Measurements from ENCODE around the gene TAF1B. TPM values are rescaled to one million over a fixed set of nuclear protein-coding genes. Genes with fewer than 3 reads are reported as not detected.

TAF1B gene
- total RNA-seq, 1 experiment from 2014 or later: 35.9 TPM

DNA sequence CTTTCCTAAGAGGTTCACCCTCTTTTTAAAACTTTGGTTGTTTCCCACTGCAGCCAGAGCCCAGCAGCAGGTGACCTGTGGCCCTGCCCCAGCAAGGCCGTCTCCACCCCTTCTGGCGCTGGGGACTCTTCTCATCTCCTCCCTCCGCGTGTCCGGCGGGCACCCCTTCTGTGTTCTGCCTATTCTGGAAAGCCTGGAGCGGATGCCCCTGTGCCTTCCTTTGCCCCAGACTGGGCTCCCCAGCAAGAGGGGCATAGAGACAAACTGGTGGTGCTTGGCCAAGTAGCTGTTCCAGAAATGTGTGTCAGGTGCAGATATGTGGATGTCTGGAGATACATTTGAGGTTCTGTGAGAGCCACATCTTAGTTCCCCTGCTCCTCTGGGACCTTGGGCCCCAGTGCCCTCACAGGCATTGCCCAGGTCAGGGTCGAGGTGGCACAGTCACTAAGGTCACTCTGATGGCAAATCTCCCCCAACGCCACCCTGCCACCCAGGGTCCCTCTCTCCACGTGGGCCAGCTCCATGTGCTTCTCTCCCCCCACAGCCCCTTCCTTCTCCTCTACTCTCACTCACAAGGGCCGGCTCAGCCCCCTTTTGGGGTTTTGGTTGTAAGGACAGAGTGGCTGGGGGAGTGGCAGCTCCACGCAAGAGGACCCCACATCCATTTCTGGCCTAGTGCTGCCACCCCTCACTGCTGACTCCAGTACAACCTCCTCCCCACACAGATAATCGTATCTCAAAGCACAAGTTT, 35.5 kb upstream of the TAF1B start:
- DNase-seq (ENCODE audit: low read depth): no peak

DNA sequence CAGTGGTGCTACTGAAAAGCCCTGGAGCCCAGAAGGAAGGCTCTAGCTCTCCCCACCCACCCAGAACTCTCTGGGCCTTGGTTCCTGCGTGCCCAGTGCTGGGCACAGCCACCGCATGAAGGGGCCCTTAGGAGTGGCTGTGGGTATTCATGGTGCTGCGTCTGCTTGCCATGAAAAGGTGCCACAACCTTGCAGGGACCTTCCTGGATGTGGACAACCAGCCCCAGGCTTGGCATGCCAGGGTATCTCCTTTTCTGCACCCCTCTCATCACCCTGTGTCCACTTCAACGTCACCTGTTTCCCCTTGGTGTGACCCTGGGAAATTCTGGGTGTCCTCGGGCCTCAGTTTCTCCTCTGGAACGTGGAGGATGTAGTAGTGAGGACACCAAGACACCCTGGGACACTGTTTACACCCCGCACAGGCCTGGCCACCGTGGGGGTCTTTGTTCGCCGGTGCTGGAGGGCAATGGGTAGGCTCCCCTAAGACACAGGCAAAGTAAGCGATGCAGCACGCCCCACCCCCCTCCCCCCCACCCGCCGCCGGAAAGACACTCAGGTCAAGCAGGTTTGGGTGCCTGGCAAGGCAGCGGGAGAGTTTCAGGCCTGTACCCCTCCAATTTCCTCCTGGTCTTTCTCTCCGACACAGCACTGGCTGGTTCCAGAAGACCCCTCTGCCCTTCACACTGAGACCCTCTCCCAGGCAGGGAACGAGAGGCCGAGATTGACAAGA, 34.8 kb upstream of the TAF1B start:
- DNase-seq (ENCODE audit: low read depth): no peak

DNA sequence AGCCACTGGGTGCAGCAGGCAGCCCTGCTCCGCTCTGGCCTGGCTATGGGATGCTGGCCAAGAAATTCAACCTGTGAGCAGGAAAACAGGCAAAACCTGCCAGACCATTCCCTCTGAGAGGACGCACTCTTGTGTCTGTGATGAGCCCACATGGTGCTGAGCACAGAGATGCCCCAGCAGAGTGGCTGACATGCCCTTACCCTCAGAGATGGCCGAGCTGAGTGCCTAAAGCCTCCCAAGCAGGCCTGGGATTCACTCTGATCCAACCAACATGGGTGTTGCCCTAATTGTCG, 34.3 kb upstream of the TAF1B start:
- no peak for DNase-seq (ENCODE audit: low read depth)

DNA sequence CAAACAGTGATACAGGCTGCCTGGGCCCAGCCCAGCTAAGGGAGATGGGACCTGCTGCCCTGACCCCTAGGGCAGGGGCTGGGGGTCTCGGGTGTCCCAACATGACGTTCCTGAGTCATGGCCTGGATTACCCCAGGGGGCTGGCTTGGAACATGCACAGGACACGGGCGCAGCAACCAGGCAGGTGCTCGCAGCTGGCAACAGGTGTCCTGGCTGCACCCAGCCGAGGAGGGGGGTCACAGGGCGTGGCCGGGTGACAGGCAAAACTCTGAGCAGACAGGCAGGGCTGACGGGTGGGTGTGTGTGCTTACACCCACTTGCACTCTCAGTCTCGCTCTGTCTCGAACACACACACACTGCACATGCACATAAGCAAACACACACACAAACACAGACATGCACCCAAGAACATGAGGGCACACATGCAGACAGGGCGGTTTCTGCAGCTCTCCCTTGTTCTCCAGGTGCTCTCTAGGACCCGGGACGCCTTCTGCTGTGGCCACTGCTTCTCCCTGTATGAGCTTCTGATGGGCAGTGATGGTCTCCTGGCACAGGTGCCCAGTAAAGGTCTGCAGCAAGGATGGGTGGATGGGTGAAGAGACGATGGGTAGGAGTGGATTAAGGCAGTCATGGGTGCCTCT, 33.7 kb upstream of the TAF1B start:
- DNase-seq (ENCODE audit: low read depth): no peak

DNA sequence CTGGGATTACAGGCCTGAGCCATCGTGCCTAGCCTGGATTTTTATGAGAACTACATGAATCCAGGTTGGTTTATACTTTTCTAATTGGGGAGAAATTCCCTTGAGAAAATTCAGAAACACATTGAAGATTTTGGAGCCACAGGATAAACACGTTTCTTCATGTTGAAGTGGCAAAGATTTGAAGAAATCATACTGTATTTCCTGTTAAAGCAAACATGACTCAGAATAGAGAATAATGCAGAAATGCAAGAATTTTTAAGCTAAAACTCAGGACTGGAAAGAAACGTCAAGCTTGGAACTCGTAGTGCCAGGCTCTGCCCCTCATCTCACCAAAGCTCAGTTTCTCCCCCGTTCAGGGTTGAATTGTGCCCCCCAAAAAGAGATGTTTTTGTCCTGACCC, 32.1 kb upstream of the TAF1B start:
- no peak for DNase-seq (ENCODE audit: low read depth)

DNA sequence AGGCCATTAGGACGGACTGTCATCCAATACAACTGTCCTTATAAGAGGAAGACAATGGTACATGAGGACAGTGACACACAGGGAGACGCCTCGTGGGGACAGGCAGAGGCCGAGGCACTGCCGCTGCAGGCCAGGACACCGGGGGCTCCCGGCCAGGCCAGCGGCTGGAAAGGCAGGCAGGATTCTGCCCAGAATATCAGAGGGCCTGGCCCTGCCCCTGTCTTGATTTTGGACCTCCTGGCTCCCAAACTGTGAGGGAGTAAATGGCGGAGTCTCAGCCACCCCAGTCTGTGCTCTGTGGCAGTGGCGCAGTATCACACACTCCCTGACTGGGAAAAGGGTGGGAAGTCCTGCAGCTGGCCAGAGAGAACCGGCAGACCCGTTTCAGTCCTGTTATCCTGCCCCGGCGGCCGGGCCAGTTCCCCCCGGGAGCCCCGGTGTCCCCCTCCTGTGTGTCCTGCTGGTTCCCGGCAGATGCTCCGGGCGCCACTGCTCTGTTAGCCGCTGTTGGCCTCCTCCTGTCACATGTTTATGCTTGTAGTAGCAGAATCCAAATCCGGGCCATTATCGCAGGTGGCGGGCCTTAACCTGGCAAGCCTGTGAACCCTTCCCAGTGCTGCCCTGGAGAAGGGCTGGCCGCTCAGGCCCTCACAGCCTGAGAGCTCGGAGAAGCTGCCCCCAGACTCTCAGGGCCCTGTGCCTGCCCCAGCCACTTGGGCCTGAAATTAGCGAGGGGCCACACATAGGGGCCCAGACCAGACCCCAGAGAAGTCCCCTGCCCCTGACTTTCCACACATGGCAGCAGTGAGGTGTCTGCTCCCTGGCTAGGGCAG, 31.4 kb upstream of the TAF1B start:
- DNase-seq (ENCODE audit: low read depth): no peak

DNA sequence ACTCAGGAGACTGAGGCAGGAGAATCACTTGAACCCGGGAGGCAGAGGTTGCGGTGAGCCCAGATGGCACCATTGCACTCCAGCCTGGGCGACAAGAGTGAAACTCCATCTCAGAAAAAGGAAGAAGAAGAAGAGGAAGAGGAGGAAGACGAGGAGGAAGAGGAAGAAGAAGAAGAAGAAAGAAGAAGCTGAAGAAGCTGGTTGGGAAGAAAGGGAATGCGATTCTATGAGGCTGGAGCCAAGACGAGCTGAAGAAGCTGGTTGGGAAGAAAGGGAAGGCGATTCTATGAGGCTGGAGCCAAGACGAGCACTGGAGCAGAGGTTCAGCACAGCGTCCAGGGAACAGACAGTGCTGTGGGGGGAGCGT, 30.3 kb upstream of the TAF1B start:
- no peak for DNase-seq (ENCODE audit: low read depth)

DNA sequence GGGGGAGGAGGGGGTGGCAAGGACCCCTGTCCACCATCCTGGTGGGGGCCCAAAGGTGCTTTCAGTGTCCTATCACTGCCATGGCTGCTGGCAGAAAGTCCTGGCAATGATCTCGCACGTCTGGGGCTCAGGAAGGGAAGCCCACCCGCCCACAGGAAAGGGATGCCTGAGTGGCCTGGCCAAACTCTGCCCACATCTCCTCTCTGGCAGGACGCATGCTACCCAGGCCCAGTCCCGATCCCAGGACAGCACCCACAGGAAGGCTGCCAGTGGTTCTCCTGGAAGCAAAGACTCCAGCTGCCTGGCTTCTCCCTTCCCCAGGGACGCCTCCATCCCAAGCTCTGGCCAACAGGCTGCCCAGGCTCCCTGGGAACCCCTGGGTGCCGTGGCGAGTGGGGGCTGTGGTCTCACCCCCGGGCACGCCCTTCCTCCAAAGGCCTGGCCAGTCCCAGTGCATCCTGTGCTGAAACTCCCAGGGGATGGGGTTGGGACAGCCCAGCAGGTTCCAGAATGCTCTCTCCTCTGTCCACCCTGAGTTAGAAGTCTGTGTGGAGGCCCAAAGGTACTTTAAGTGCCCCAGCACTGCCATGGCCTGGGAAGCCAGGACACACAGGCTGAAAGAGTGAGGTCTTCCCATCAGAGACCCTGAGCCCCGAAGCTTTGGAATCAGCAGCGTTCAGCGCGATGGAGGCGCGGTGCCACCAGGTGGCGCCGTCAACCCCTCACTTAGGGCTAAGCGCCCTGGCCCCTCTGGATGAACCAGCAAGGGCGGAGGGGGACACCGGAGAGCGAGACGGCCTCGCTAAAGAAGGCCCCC, 29.8 kb upstream of the TAF1B start:
- peak; percentile 54 for DNase-seq (ENCODE audit: low read depth)

DNA sequence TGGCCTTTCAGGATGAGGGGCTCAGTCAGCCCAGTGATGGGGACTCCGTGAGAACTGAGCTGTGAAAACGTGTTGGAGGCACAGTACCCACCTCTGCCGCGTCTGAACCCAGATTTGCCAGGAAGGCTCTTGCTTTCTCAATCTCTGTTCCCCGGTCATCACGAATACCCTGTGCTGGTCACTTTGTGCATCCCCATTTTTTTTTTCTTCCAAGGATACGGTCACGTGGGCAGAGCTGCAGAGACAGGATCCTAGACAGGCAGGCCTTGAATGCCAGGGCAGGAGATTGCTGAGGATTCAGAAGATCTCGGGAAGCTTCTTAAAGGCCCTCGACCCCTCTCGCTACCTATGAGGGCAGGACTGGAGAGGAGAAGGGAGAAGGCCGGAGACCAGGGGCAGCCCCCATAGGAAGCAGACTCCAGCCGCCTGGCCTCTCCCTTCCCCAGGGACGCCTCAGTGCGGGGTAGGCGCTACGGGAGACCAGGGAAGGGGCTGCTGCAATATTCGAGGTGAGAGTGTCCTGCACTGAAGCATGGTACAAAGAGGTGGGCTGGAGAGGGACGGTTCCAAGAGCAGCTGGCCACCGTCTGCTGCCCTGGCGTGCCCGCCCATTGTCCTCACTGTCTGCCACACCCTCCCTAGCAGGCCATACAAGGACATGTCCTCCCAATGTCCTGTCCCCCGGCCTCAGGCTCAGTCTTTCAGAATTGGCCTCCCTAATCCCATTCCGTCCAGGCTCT, 29.0 kb upstream of the TAF1B start:
- DNase-seq (ENCODE audit: low read depth): no peak

DNA sequence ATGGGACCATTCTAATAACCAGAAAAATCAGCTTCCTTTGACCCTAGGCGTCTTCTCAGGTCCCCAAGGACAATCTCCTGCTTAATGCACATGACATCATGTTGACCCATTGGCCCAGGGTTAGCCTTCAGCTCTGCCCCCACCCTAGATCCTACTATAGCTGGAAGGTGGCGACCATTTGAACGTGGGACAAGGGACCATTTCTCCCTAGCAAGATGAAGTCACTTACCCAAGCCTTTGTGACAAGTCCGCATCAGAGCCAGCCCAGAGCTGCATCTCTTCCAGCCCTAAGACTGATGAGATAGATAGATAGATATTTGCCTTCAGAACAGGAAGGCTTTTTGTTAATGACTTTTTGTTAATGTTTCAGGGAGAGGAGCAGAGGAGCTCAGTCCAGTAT, 28.2 kb upstream of the TAF1B start:
- DNase-seq (ENCODE audit: low read depth): no peak

DNA sequence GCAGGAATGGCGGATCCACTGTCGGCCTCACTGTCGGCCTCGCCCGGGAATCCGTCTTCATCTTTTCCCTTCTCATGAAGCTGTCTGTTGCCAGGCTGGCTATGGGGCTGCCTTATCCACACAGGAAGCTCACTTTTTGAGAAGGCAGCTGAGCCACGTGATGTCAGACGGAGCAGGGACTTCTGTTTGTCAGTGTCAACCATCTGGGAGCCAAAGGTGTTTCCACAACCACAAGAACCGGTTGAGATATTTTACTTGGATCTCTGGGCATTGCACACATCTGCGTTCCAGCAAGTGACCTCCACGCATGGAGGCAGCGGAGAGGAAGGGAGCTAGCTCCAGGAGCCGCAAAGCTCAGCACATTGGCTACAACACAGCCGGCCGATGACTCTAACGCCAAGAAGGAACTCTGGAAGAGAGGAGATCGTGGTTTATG, 27.4 kb upstream of the TAF1B start:
- DNase-seq (ENCODE audit: low read depth): no peak

DNA sequence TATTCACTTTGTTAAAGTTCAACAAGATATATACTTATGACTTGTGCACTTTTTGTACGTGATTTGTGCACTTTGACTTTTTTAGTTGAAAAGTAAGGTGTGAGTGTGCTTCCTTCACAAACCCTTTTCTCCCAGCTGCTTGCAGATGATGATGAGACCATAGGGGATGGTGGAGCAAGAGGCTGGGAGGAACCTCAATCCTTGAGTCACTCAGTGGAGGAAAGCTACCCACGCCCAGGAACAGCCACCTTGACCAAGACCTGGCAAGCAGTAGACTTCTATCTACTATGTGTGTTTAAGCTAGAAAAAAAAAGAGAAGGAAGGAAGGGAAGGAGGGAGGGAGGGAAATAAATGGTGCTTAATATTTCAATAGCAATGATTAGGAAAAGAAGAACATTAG, 25.2 kb upstream of the TAF1B start:
- no peak for DNase-seq (ENCODE audit: low read depth)

DNA sequence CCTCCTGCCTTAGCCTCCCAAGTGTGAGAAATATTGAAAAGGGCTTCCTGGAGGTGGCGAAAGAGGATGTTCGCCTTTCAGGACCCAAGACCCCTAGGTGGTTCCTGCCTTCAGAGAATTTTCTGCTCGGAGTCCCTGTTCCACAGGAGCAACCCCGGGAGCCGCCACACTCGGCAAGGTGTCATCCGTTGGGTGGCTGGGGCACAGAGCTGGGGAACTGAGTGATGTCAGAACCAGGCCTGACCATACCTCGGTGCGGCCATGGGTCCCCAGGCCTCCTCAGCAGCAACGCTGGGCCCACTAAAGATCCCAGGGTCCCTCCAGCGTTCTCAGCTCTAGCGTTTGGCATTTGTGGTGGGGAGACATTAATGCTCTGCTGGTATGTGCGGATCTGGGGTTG, 23.7 kb upstream of the TAF1B start:
- DNase-seq (ENCODE audit: low read depth): no peak

DNA sequence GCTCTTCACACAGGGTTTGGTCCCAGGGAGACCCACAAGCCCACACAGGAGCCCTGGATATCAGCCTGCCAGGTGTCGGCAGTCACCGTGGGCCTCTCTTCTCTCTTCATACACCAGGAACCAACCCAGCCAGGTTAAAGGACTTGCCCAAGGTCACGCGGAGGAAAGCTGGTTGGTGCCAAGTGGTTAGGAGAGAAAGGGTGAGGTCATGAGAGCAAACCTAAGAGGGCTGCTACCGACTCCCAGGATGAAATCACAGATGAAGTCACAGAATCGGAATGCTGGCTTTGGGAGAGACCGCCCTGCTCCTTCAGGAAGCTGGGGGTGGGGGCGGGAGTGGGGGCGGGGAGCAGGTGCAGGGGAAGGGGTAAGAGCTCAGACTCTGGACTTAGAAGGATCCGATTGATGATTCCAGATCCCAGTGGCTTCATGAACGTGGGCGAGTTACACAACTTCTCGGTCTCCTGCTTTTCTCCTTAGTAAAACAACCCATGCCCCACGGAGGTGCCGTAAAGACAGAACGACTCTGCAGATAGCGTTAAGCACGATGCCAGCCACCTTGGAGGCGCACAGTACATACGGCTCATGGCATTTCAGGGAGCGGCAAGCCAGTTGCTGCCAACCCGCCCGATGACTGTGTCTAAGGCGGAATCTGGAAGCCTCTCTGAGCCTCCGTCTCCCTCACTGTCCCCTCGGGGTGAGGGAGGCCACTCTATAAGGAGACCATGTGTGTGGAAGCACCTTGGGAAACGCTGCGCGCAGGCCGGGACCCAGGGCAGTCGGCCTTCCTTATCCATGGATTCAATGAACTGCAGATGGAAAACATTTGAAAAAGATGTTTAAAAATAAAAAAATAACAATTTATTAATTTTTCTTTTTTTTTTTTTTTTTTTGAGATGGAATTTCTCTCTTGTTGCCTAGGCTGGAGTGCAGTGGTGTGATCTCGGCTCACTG, 23.0 kb upstream of the TAF1B start:
- peak; percentile 75 for DNase-seq (ENCODE audit: low read depth)

DNA sequence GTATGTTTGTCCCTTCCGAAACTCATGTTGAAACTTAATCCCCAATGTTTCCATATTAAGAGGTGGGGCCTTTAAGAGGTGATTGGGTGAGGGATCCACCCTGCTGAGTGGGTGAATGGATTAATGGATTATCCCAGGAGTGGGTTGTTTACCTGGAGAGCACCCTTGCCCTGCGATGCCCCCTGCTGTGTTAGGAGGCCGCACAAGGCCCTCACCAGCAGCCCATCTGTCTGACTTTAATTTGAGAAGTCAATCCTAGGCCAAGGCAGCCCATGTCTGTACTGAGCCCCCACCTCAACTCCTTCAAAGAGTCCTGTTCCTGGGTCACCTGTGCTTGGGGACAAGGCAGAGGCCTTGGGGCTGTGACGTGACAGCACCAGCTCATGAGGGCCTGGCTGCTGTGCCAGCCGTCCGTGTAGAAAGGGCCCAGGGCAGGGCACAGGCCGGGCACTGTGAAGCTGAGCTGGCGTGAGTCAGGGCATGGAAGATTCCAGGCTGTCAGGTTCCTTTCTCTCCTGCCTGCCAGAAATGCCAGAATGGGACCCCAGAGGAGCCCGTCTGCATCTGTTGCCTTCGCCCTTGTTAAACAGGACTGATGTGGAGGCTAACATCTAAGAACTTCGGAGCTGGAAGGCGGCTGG, 21.3 kb upstream of the TAF1B start:
- DNase-seq (ENCODE audit: low read depth): no peak

DNA sequence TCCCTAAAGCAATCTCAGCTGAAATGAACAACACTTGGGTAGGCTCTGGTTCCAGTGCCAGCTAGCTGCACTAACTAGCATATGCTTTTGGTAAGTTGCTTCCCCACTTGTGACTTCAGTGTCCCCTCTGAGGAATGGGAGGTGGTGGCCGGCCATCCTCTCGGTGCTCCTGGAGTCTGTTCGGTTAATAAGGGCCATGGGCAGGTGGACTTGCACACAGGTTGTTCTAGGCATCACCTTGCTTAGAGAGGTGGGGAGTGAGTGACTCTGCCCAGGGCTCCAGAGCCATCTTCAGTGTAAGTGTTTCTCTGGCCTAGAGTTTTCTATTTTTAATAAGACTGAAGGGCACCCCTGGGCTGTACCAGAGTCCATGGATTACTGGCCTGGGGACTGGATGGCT, 18.8 kb upstream of the TAF1B start:
- DNase-seq (ENCODE audit: low read depth): no peak

DNA sequence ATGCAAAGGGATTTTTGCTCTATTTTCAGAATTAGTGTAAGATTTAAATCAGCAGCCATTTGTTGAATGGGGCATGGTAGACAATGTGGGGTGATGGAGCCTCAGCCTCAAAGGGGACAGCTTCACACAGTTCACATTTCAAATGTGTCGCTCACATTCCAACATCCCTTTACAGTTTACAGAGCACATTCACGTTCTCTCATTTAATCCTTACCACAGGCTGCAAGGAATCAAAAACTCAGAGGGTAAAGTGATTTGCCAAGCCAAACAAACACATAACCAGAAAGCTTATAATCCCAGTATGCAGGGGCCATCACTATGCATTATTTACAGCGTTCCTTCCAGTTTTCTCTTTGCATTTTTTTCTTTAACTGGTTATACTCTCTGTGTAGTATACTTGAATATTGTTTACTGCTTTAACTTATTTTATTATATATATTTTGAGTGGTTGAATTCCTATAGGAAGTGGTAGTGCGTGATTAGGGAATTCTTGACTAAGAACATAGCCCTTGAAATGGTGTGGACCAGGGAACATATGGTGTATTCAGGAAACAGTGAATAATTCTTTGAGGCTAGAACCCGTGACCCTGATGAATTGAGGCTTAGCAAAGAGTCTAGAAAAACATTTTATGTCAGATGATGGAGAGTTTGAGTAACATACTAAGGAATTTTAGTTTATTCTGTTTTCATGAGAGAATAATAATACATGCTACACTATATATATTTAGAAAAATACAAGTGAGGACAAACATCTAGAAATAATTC, 18.1 kb upstream of the TAF1B start:
- no peak for DNase-seq (ENCODE audit: low read depth)

DNA sequence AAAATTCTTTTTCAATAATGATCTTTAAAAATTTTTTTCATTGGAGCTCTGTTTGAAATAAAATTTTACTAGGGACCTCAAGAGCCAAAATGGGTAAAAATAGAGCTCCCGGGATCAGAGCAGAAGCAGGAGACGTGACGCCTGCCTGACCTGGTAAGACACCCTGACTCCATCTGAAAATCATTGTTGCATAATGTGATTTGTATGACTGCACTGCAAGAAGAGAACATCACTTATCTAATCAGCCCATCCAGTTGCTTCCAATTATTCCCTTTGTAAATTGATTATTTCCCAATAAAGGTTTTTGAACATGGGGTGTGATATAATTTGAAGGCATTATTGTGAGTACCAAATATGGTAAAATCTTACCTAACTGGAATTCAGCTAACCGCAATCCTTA, 17.1 kb upstream of the TAF1B start:
- no peak for DNase-seq (ENCODE audit: low read depth)
